Panc1 (cell line): ENCODE data around the gene FYN. TPM values are rescaled to one million over a fixed set of nuclear protein-coding genes. Genes with fewer than 3 reads are reported as not detected.

ENCODE experiments used
- ATAC-seq: fragments of 200-7000 bp; cut with Tn5 transposase; 2 replicates; pipeline ENCODE4 v1.9.1; 2020; ENCODE audit warnings: mild to moderate bottlenecking, moderate library complexity
- BruUV-seq: library from RNA; stranded (reverse); fragments of 400-500 nt; replicated peaks from 2 replicates; lab custom pipeline; 2021; lab: Mats Ljungman, UMichigan
- CTCF ChIA-PET: fragments of 300-600 bp; sonication (Branson Sonifier 250); formaldehyde crosslinking; loops from one replicate; lab custom pipeline; 2022; ENCODE audit warnings: antibody characterized with exemption; lab: Charles Lee
- POLR2A ChIA-PET: fragments of 300-600 bp; sonication (Branson Sonifier 250); formaldehyde crosslinking; loops from one replicate; lab custom pipeline; 2022; ENCODE audit warnings: antibody characterized with exemption; lab: Charles Lee
- DNase-seq: peaks from one replicate; pipeline ENCODE4 v3.0.0-alpha.2; 2010; ENCODE audit warnings: low read depth, low spot score
- H3K27ac ChIP-seq: 2 replicates; pipeline ENCODE4 v1.5.1; 2011; ENCODE audit warnings: mild to moderate bottlenecking, low read length, inconsistent platforms
- H3K27me3 ChIP-seq: fragments of 200-500 bp; sonication (Bioruptor generic); 2 replicates; pipeline ENCODE4 v1.6.0; 2014; ENCODE audit warnings: low read length, inconsistent platforms; ENCODE audit not compliant: control insufficient read depth, insufficient read depth
- H3K36me3 ChIP-seq: fragments of 200-500 bp; sonication (Bioruptor generic); 2 replicates; pipeline ENCODE4 v1.5.1; 2014; ENCODE audit warnings: inconsistent platforms, mild to moderate bottlenecking, low read length, moderate library complexity; ENCODE audit not compliant: control insufficient read depth, insufficient read depth
- H3K4me1 ChIP-seq: 2 replicates; pipeline ENCODE4 v1.5.1; 2011; ENCODE audit warnings: inconsistent platforms, mild to moderate bottlenecking, low read length, moderate library complexity; ENCODE audit not compliant: control insufficient read depth, insufficient read depth
- H3K4me3 ChIP-seq, 2 experiments: 2 replicates each; pipeline ENCODE4 v1.5.1; 2011 to 2012; ENCODE audit warnings: low read depth in 2 of 2, low read length in 2 of 2, mild to moderate bottlenecking in 2 of 2, inconsistent platforms in 1 of 2, moderate library complexity in 1 of 2
- H3K9me3 ChIP-seq: fragments of 200-500 bp; sonication (Bioruptor generic); 2 replicates; pipeline ENCODE4 v1.5.1; 2014; ENCODE audit warnings: low read depth, mild to moderate bottlenecking, inconsistent platforms, low read length, moderate library complexity; ENCODE audit not compliant: control insufficient read depth, insufficient read depth
- CTCF ChIP-seq: fragments of 450-650 bp; IDR thresholded peaks from 2 replicates; pipeline ENCODE4 v1.5.1; 2017; ENCODE audit warnings: mild to moderate bottlenecking
- POLR2AphosphoS5 ChIP-seq: IDR thresholded peaks from 2 replicates; pipeline ENCODE4 v1.6.1; 2012; ENCODE audit warnings: mild to moderate bottlenecking, low read depth, low read length, moderate library complexity
- REST ChIP-seq, 2 experiments: IDR thresholded peaks; 2 replicates each; pipeline ENCODE4 v1.6.1; 2011 to 2012; ENCODE audit warnings: low read depth in 2 of 2, control low read depth in 1 of 2, low read length in 1 of 2, mild to moderate bottlenecking in 1 of 2, moderate library complexity in 1 of 2; ENCODE audit not compliant: insufficient read depth in 1 of 2
- SIN3A ChIP-seq: IDR thresholded peaks from 2 replicates; pipeline ENCODE4 v1.6.1; 2012; ENCODE audit warnings: low read depth, mild to moderate bottlenecking, low read length, moderate library complexity, borderline replicate concordance; ENCODE audit not compliant: insufficient read depth
- TCF7L2 ChIP-seq: IDR thresholded peaks from 2 replicates; pipeline ENCODE4 v1.6.1; 2011; ENCODE audit warnings: mild to moderate bottlenecking, low read depth, low read length, inconsistent platforms
- in situ Hi-C: cut with HindIII; loops from 2 replicates; pipeline ENCODE4 v1.10.0; 2016; ENCODE audit warnings: low sequenced_read_pairs, low pct_unique_long_range_greater_than_20kb
- intact Hi-C: fragments of 100-400 bp; cut with micrococcal nuclease; formaldehyde crosslinking; loops from one replicate; pipeline ENCODE4 v1.10.0; 2022; ENCODE audit not compliant: unreplicated experiment
- total RNA-seq: library from RNA; stranded (reverse); gene quantifications from one replicate; pipeline ENCODE4 v1.2.1, GENCODE V29; 2021; ENCODE audit not compliant: unreplicated experiment

The FYN gene
- total RNA-seq, 1 experiment from 2014 or later, result 4.2 TPM

GRCh38 chr6:111747396-111747795 lies 125.9 kb downstream of the FYN start:
- peaks cover 38% of the 10 kb centered on the region for H3K27me3 ChIP-seq
- no peak overlapping the region for H3K4me3 ChIP-seq
- TF ChIP-seq TCF7L2 (no peak), CTCF (no peak), POLR2AphosphoS5 (no peak), REST (IDR thresholded peaks at IDR 0.05; ENCODE audit: insufficient read depth in 1 of 2, low read depth in 2 of 2, low read length in 1 of 2) (no peak), SIN3A (no peak)
- DNase-seq (no peak), ATAC-seq (no peak)
- no peak overlapping the region for H3K27ac ChIP-seq
- ChIA-PET CTCF (no interaction called here), POLR2A (no interaction called here)
- in situ Hi-C loops (no loop called here), intact Hi-C loops (no loop called here)
- H3K4me1 ChIP-seq, result no peaks in the 10 kb centered on the region
- no peaks in the 10 kb centered on the region for H3K36me3 ChIP-seq
- H3K9me3 ChIP-seq, result no peaks in the 10 kb centered on the region
- BruUV-seq, result no TSS peak

GRCh38 chr6:111746983-111747382 lies 126.3 kb downstream of the FYN start:
- in situ Hi-C loops, result no loop called here
- Histone ChIP-seq H3K4me1 (no peaks in the 10 kb centered on the region), H3K27me3 (peaks cover 42% of the 10 kb centered on the region), H3K4me3 (no peak overlapping the region), H3K36me3 (no peaks in the 10 kb centered on the region), H3K9me3 (no peaks in the 10 kb centered on the region), H3K27ac (no peak overlapping the region)
- TF ChIP-seq CTCF, result no peak
- no peak for TF ChIP-seq REST (IDR thresholded peaks at IDR 0.05; ENCODE audit: insufficient read depth in 1 of 2, low read depth in 2 of 2, low read length in 1 of 2)
- TF ChIP-seq TCF7L2, result no peak
- TF ChIP-seq POLR2AphosphoS5, result no peak
- TF ChIP-seq SIN3A, result no peak
- intact Hi-C loops, result no loop called here
- DNase-seq (no peak), ATAC-seq (no peak)
- no TSS peak for BruUV-seq
- ChIA-PET POLR2A (no interaction called here), CTCF (no interaction called here)
